ENCODE results near the gene IRAK1. TPM values are rescaled to one million over a fixed set of nuclear protein-coding genes. Genes with fewer than 3 reads are reported as not detected.

The IRAK1 gene
- total and polyA plus RNA-seq, 9 of the 15 experiments (the other 6 are each of a cell fraction or from before 2014, with no cell fraction given) = 11.6 to 261 (median 91.6) TPM

GRCh38 chrX:154019633-154020528 is at the start of gene IRAK1 (continued):
- TF ChIP-seq HNRNPH1 (optimal IDR thresholded peaks at IDR 0.05; ENCODE audit: low read depth, low read length) = no peak
- TF ChIP-seq CBFB (CRISPR knock-in tag; IDR thresholded peaks at IDR 0.05) = no peak; the same call in 1 of the 2 replicates
- TF ChIP-seq ZBTB8A (IDR thresholded peaks at IDR 0.05; ENCODE audit: partially characterized antibody) = no peak
- TF ChIP-seq, protein P1, sequence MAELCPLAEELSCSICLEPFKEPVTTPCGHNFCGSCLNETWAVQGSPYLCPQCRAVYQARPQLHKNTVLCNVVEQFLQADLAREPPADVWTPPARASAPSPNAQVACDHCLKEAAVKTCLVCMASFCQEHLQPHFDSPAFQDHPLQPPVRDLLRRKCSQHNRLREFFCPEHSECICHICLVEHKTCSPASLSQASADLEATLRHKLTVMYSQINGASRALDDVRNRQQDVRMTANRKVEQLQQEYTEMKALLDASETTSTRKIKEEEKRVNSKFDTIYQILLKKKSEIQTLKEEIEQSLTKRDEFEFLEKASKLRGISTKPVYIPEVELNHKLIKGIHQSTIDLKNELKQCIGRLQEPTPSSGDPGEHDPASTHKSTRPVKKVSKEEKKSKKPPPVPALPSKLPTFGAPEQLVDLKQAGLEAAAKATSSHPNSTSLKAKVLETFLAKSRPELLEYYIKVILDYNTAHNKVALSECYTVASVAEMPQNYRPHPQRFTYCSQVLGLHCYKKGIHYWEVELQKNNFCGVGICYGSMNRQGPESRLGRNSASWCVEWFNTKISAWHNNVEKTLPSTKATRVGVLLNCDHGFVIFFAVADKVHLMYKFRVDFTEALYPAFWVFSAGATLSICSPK (IDR thresholded peaks at IDR 0.05; ENCODE audit: borderline replicate concordance) = no peak
- TF ChIP-seq RUNX1 (IDR thresholded peaks at IDR 0.05; ENCODE audit: low read depth) = no peak
- peak; percentile 87 for TF ChIP-seq ZFX (CRISPR knock-in tag; IDR thresholded peaks at IDR 0.05)
- TF ChIP-seq KAT2B (IDR thresholded peaks at IDR 0.05; ENCODE audit: low read depth, low read length) = no peak
- TF ChIP-seq NFIC (IDR thresholded peaks at IDR 0.05) = no peak
- TF ChIP-seq SAFB2 (IDR thresholded peaks at IDR 0.05; ENCODE audit: borderline replicate concordance, low read depth, low read length, severe bottlenecking) = no peak
- TF ChIP-seq ADNP (tag; IDR thresholded peaks at IDR 0.05) = no peak
- TF ChIP-seq MECOM (CRISPR knock-in tag; IDR thresholded peaks at IDR 0.05) = no peak
- no peak for TF ChIP-seq ESRRB (CRISPR knock-in tag; IDR thresholded peaks at IDR 0.05; ENCODE audit: borderline replicate concordance)
- no peak for TF ChIP-seq CREB1 (IDR thresholded peaks at IDR 0.05)
- no peak for TF ChIP-seq CREB1 (CRISPR knock-in tag; IDR thresholded peaks at IDR 0.05)
- TF ChIP-seq PHB2 (IDR thresholded peaks at IDR 0.05; ENCODE audit: low read depth) = no peak
- TF ChIP-seq GABPB2 (CRISPR knock-in tag; conservative IDR thresholded peaks at IDR 0.05) = no peak
- no peak for TF ChIP-seq NCOA6 (IDR thresholded peaks at IDR 0.05)
- TF ChIP-seq HCFC1 (IDR thresholded peaks at IDR 0.05; ENCODE audit: low read depth, low read length) = peak; percentile 47; the same call in 1 of the 2 replicates
- no peak for TF ChIP-seq SAP30 (IDR thresholded peaks at IDR 0.05; ENCODE audit: borderline replicate concordance, insufficient read depth, low read depth, low read length, poor library complexity, severe bottlenecking)
- TF ChIP-seq, protein P2, sequence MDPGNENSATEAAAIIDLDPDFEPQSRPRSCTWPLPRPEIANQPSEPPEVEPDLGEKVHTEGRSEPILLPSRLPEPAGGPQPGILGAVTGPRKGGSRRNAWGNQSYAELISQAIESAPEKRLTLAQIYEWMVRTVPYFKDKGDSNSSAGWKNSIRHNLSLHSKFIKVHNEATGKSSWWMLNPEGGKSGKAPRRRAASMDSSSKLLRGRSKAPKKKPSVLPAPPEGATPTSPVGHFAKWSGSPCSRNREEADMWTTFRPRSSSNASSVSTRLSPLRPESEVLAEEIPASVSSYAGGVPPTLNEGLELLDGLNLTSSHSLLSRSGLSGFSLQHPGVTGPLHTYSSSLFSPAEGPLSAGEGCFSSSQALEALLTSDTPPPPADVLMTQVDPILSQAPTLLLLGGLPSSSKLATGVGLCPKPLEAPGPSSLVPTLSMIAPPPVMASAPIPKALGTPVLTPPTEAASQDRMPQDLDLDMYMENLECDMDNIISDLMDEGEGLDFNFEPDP (CRISPR knock-in tag; IDR thresholded peaks at IDR 0.05) = no peak
- TF ChIP-seq ZC3H4 (CRISPR knock-in tag; IDR thresholded peaks at IDR 0.05; ENCODE audit: borderline replicate concordance) = no peak
- peak; percentile 55 for TF ChIP-seq RBFOX2 (IDR thresholded peaks at IDR 0.05; ENCODE audit: low read depth, low read length)
- TF ChIP-seq DIDO1 (tag; IDR thresholded peaks at IDR 0.05; ENCODE audit: low read depth) = no peak
- no peak for TF ChIP-seq ZZZ3 (IDR thresholded peaks at IDR 0.05)
- no peak for TF ChIP-seq XRCC3 (IDR thresholded peaks at IDR 0.05)
- TF ChIP-seq ZKSCAN1 (IDR thresholded peaks at IDR 0.05; ENCODE audit: low read depth, low read length) = no peak
- TF ChIP-seq MYBL2 (IDR thresholded peaks at IDR 0.05; ENCODE audit: low read depth) = no peak
- no peak for TF ChIP-seq MYBL2 (CRISPR knock-in tag; IDR thresholded peaks at IDR 0.05; ENCODE audit: borderline replicate concordance)
- no peak for TF ChIP-seq CBFA2T2 (conservative IDR thresholded peaks at IDR 0.05)
